Urinary bladder (tissue), 4 donors: ENCODE data around the gene TBX1. TPM values are rescaled to one million over a fixed set of nuclear protein-coding genes. Genes with fewer than 3 reads are reported as not detected.
A peak's percentile ranks its signal among the peaks of the same experiment; 100 is the strongest.

Source experiments
- DNase-seq: peaks from one replicate; pipeline ENCODE4 v3.0.0-alpha.2; 2015; ENCODE audit errors: extremely low spot score
- H3K27ac ChIP-seq: one replicate; pipeline ENCODE4 v1.5.1; 2013; ENCODE audit warnings: low read depth, mild to moderate bottlenecking, moderate library complexity
- H3K36me3 ChIP-seq: one replicate; pipeline ENCODE4 v1.6.1; 2013; ENCODE audit warnings: mild to moderate bottlenecking, moderate library complexity; ENCODE audit not compliant: insufficient read depth
- H3K4me1 ChIP-seq: one replicate; pipeline ENCODE4 v1.6.1; 2013; ENCODE audit warnings: mild to moderate bottlenecking, moderate library complexity; ENCODE audit not compliant: insufficient read depth
- H3K4me3 ChIP-seq: one replicate; pipeline ENCODE4 v1.5.1; 2013; ENCODE audit warnings: low read depth, low read length
- WGBS: extraction: QIAGEN DNeasy Blood & Tissue Kit; methylation state at CpG from one replicate; pipeline ENCODE4 v1.1.7; 2013; 5-methylcytosine and 5-hydroxymethylcytosine counted together
- polyA plus RNA-seq: library from polyadenylated mRNA; stranded (reverse); fragments of 200-250 nt; gene quantifications from one replicate; pipeline ENCODE4 v1.2.3, GENCODE V29; 2013
- total RNA-seq: library from RNA; depleted of rRNA; stranded (reverse); fragments of >200 nt; gene quantifications from one replicate; pipeline ENCODE4 v1.2.3, GENCODE V29; 2014
- donor health status: healthy with polysubstance abuse.
- donor health status: healthy.

TBX1 gene
- total and polyA plus RNA-seq, 2 donors: 1.2 to 1.4 TPM

GRCh38 chr22:19765477-19766239, 5.1 kb downstream of the TBX1 start:
- Histone ChIP-seq H3K27ac (peak overlapping the region; percentile 59), H3K4me3 (peak overlapping the region; percentile 23), H3K36me3 (no peaks in the 10 kb centered on the region), H3K4me1 (no peaks in the 10 kb centered on the region)
- no peak for DNase-seq
- WGBS: 3% methylated on average over 83 of the region's 83 CpGs

DNA sequence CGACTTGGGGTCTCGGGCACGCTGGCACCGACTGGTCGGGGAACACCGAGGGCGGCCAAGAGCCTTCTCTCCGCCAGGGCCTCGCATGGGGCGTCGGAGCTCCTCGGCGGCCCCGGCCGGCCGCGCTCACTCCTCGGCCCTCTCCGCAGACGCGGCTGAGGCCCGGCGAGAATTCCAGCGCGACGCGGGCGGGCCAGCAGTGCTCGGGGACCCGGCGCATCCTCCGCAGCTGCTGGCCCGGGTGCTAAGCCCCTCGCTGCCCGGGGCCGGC, 5.6 kb downstream of the TBX1 start:
- H3K4me3 ChIP-seq: peak overlapping the region; percentile 23
- no peaks in the 10 kb centered on the region for H3K4me1 ChIP-seq
- peak overlapping the region; percentile 59 for H3K27ac ChIP-seq
- DNase-seq: no peak
- 1% methylated on average over 36 of the region's 36 CpGs for WGBS
- H3K36me3 ChIP-seq: no peaks in the 10 kb centered on the region

GRCh38 chr22:19766511-19767426, 6.2 kb downstream of the TBX1 start:
- Histone ChIP-seq H3K36me3 (no peaks in the 10 kb centered on the region), H3K4me3 (peak overlapping the region; percentile 23), H3K27ac (no peak overlapping the region), H3K4me1 (no peaks in the 10 kb centered on the region)
- whole genome bisulfite sequencing: 2% methylated on average over 103 of the region's 103 CpGs
- DNase-seq: no peak

DNA sequence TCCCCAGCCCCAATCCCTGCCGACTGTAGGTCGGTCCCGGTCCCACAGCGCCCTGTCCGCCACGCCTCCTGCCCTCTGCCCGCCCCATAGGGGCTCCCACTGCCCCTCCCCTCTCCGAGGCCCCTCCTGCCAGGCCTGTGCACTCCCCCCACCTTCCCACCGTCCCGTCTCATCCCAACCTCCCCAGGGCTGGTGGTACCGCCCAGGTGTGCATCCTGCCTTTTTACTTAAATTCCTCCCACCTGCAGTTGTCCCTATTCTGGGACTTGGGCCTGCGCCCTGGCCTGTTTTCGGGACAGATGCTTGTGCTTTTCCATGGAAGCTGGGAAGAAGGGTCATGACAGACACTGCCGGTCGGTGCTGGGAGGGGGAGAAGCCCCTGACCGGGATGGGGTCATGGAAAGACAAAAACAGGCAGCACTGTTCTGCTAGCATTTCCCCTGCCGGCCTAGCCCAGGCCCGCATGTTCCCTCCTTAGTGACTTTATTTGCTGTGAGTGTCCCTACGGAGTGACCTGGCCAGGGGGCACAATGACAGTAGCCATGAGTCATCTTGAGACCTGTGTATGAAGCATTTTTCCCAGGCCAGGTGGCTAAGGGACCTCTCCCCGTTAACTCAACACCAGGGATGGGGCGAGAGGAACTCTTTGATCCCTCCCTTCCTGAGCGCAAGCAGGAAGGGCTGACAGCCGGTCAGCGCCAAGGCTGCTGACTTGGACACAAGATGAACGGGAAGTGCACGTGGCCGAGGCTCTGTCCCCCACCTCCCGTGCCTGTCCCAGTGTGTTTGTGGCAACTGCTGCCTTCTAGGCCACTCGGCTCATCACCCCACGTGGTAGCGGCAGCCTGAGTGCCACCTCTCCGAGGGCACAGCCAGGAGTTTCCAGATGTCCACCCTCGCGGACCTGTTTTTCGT, 7.1 kb downstream of the TBX1 start:
- Histone ChIP-seq H3K36me3 (no peaks in the 10 kb centered on the region), H3K4me1 (no peaks in the 10 kb centered on the region), H3K4me3 (no peak overlapping the region), H3K27ac (no peak overlapping the region)
- no peak for DNase-seq
- 20% methylated on average over 35 of the region's 35 CpGs for WGBS

DNA sequence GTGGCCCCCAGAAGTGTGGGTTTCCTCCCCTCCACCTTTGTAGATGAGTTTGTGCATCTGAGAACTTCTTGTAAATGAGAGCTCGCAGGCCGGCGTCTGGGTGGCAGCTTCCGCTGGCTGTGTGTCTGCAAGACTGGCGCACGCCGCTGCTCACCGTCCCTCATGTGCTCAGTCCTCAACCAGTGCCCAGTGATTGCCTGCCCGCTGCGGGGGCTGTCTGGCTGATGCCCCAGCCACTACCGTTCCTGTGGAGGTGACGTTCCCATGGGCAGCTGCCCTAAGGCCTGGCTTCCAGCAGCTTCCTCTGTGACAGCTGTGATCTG, 8.8 kb downstream of the TBX1 start:
- no peak overlapping the region for H3K4me3 ChIP-seq
- no peaks in the 10 kb centered on the region for H3K4me1 ChIP-seq
- H3K36me3 ChIP-seq: no peaks in the 10 kb centered on the region
- WGBS: 89% methylated on average over 12 of the region's 12 CpGs
- no peak for DNase-seq
- no peak overlapping the region for H3K27ac ChIP-seq

DNA sequence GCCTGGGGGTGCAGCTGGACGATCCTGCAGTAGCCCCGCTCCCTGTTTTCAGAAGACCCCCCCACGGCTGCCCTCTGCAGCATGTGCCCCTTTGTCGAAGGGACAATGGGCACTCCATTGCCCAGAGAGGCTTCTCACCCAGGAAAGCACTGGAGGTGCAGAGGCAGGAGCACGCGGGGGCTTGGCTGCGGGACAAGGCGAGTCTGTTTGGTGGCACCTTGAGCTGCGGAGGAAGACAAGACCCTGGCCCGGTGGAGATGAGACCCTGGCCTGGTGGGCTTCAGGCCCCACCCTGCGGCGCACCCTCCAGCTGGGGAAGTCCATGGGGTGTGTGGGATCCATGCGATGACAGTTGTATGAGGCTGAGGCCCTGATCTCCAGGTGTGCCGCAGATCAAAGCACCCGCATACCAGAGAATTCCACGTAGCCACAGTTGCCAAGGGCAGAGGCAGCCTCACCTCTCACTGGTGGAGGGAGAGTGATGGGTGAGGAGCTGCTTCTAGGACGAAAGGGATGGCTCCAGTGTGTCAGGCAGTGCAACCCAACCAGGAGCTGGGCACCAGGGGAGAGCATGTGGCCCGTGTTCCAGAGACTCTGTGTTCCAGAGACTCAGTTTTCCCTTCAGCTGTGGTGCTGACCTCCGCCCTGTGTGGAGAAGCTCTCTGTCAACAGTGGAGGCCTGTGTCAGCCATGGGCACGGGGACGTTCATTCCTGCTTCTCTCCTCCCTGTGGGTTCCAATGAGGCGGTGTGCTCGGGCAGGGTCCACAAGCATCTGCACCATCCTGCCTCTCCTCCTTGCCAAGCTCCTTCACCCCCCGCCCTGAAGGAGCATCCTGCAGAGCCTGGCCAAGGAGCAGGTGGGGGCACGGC, 10.0 kb downstream of the TBX1 start:
- Histone ChIP-seq H3K36me3 (no peaks in the 10 kb centered on the region), H3K4me3 (no peak overlapping the region), H3K4me1 (no peaks in the 10 kb centered on the region), H3K27ac (no peak overlapping the region)
- no peak for DNase-seq
- 83% methylated on average over 25 of the region's 25 CpGs for WGBS

DNA sequence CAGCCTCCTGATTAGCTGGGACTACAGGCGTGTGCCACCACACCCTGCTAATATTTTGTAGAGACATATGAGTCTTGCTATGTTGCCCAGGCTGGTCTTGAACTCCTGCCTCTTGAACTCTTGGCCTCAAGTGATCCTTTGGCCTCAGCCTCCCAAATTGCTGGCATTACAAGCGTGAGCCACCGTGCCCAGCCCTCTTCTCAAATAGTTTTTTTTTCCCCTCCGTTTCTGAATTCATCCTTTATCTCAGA, 11.8 kb downstream of the TBX1 start:
- no peak overlapping the region for H3K4me3 ChIP-seq
- H3K27ac ChIP-seq: no peak overlapping the region
- WGBS: 74% methylated on average over 4 of the region's 4 CpGs
- no peaks in the 10 kb centered on the region for H3K36me3 ChIP-seq
- H3K4me1 ChIP-seq: no peaks in the 10 kb centered on the region
- DNase-seq: no peak

GRCh38 chr22:19772673-19773469, 12.3 kb downstream of the TBX1 start:
- no peaks in the 10 kb centered on the region for H3K36me3 ChIP-seq
- no peak for DNase-seq
- no peak overlapping the region for H3K27ac ChIP-seq
- no peak overlapping the region for H3K4me3 ChIP-seq
- WGBS: 61% methylated on average over 25 of the region's 25 CpGs
- H3K4me1 ChIP-seq: no peaks in the 10 kb centered on the region

DNA sequence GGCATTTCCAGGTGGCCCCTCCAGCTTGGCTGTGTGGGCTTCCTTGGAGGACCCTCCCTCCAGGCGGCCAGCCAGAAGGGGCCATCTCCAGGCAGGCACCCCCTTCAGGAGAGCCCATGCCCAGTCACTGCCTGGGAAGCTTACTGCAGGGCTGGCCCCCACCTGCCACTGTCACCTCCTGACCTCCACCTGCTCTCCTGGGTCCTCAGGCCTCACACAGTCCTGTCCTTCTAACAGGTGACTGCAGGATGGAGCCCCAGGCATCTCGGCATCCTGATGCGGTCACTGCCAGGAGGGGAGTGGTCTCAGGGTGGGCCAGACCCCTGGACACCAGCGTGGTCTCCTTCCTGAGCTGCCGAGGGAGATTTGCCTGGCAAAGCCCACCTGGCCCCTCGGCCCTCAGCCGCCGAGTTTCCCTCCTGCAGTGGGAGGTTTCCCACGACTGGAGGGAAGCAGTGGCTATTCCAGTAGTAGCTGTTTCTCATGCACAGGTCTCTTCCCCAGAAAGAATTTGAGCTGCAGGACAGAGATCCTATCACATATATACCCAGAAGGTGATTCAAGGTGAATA, 13.0 kb downstream of the TBX1 start:
- H3K4me1 ChIP-seq: no peaks in the 10 kb centered on the region
- H3K4me3 ChIP-seq: no peak overlapping the region
- no peaks in the 10 kb centered on the region for H3K36me3 ChIP-seq
- DNase-seq: no peak
- 67% methylated on average over 9 of the region's 9 CpGs for WGBS
- no peak overlapping the region for H3K27ac ChIP-seq

- no peak for DNase-seq
- Histone ChIP-seq H3K27ac (no peak overlapping the region), H3K4me3 (no peak overlapping the region), H3K4me1 (no peaks in the 10 kb centered on the region), H3K36me3 (no peaks in the 10 kb centered on the region)
- 90% methylated on average over 8 of the region's 8 CpGs for WGBS
These were observed 14.1 kb downstream of the TBX1 start for GRCh38 chr22:19774628-19775027.

DNA sequence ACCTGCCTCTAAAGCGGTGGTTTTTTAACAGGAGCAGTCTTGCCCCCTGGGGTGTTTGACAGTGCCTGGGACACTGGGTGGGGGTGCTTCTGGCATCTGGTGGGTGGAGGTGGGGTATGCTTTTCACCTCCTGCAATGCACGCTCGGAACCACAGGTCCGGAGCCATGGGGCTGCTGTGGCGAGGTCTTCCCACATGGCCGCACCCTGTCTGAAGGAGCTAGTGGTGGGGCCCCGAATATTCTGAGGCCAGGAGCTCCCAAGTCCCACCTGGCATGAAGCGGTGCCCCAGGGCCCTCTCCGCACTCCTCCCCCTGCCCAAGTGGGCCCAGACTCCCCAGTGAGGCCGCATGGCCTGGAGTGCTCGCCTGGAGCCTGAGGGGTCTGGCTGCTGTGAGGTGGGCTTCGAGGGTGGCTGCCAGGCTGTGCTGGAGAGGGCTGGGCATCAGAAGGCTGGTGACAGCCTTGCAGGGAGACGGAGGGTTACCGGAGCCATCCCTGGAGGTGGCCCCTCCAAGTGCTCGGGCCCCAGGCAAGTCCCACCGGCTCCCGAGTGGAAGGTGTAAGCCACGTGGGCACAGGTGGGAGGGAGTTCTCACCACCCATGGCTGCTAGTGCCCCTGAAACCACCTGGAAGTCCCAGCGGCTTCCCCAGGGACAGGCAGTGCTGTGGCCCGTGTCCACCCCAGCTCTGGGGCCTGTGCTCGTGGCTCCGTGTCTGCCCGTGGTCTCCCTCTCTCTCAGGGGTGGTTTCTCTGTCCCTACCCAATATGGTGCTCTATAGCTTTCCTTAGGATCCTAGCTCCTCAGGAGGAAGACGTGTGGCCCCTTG, 15.1 kb downstream of the TBX1 start:
- WGBS: 88% methylated on average over 24 of the region's 24 CpGs
- no peak for DNase-seq
- Histone ChIP-seq H3K4me1 (no peaks in the 10 kb centered on the region), H3K27ac (no peak overlapping the region), H3K36me3 (no peaks in the 10 kb centered on the region), H3K4me3 (no peak overlapping the region)
